Activated naive CD8-positive, alpha-beta T cell (primary cell): ENCODE results near the gene CETN2.
"Not testable (repeated sequence)": the region's sequence is repeated elsewhere in the genome, so short reads cannot be mapped to it uniquely, and the experiment has no call there.

Source experiments
- H3K27ac Mint-ChIP-seq: one replicate; pipeline ENCODE4 v1.8.0; 2021; ENCODE audit warnings: mixed read lengths
- H3K27me3 Mint-ChIP-seq: one replicate; pipeline ENCODE4 v1.8.0; 2021; ENCODE audit warnings: mixed read lengths
- H3K36me3 Mint-ChIP-seq: one replicate; pipeline ENCODE4 v1.8.0; 2021; ENCODE audit warnings: mixed read lengths
- H3K4me1 Mint-ChIP-seq: one replicate; pipeline ENCODE4 v1.8.0; 2021; ENCODE audit warnings: low read depth, mixed read lengths
- H3K4me3 Mint-ChIP-seq: one replicate; pipeline ENCODE4 v1.8.0; 2021; ENCODE audit warnings: mild to moderate bottlenecking, mixed read lengths
- H3K9me3 Mint-ChIP-seq: one replicate; pipeline ENCODE4 v1.8.0; 2021; ENCODE audit warnings: low read depth, mixed read lengths

CETN2 gene

DNA sequence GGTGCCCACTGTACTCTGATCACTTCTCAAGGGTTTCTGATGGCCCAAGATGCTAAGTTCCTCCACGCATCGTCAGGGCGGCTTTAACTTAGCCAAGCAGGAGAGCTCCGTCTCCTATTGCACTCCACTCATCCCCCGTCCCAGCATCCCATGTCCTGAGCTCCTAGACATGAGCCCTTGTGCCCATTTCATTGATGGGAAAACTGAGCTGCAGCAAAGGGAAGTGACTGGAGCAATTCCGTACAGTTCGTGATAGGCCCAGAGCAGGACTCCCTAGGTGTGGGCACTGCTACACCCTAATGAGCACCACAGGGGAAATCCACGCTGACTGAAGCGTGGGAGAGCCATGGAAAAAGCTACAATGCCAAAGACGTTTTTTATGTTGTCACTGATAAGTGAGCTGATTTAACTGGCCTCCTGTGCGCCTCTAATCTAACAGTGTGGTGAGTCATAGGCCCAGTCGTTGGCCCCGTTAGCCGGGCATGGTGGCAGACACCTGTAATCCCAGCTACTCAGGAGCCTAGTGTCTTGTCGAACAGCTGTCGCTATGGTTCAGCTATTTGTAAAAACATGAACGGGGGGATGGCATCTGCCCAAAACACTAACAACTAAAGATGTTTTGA is 15.2 kb upstream of the CETN2 start:
- H3K27me3 Mint-ChIP-seq, result no peaks in the 10 kb centered on the region

GRCh38 chrX:152844256-152844655 is 13.7 kb upstream of the CETN2 start:
- Mint-ChIP-seq H3K4me3 (no peak overlapping the region), H3K36me3 (peaks cover 2% of the 10 kb centered on the region), H3K27ac (no peak overlapping the region)

More for the DNA sequence above, 15.2 kb upstream of the CETN2 start:
- Mint-ChIP-seq H3K27ac (no peak overlapping the region), H3K36me3 (peaks cover 2% of the 10 kb centered on the region), H3K4me1 (no peaks in the 10 kb centered on the region), H3K4me3 (no peak overlapping the region), H3K9me3 (no peaks in the 10 kb centered on the region)

GRCh38 chrX:152843852-152844251 is 13.3 kb upstream of the CETN2 start:
- H3K27ac Mint-ChIP-seq, result no peak overlapping the region
- peaks cover 4% of the 10 kb centered on the region for H3K36me3 Mint-ChIP-seq
- H3K4me1 Mint-ChIP-seq, result peaks cover 7% of the 10 kb centered on the region
- H3K4me3 Mint-ChIP-seq, result no peak overlapping the region
- no peaks in the 10 kb centered on the region for H3K9me3 Mint-ChIP-seq
- no peaks in the 10 kb centered on the region for H3K27me3 Mint-ChIP-seq

More at GRCh38 chrX:152844256-152844655, 13.7 kb upstream of the CETN2 start:
- no peaks in the 10 kb centered on the region for H3K9me3 Mint-ChIP-seq
- no peaks in the 10 kb centered on the region for H3K27me3 Mint-ChIP-seq
- H3K4me1 Mint-ChIP-seq, result peaks cover 5% of the 10 kb centered on the region

DNA sequence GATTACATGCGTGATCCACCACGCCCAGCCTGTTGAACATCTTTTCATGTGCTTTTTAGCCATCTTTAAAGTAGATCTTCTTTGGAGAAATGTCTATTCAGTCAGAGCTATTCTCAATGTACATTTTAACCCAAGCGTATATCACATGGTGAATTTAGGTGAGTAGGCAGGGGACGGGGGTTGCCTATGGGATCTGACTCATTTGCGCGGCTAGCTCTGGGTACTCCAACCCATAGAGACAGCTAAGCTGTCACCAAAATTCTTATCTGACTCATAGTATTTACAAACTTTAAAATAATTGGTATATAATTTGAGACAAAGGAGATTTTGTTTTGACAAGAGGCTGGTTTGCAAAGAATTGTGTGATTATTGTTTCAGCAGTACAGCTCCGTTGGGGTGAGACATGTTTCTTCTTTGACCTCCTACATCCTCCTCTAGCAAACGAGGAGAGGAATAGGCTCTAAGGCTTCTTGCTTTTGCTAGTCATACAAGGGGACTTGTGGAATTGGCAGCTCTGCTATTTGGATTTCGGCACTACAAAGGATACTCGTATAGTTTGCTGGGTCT is 12.3 kb upstream of the CETN2 start:
- H3K27me3 Mint-ChIP-seq, result no peaks in the 10 kb centered on the region
- H3K4me1 Mint-ChIP-seq, result peaks cover 15% of the 10 kb centered on the region
- peaks cover 4% of the 10 kb centered on the region for H3K36me3 Mint-ChIP-seq
- no peaks in the 10 kb centered on the region for H3K9me3 Mint-ChIP-seq
- no peak overlapping the region for H3K27ac Mint-ChIP-seq
- H3K4me3 Mint-ChIP-seq, result no peak overlapping the region

- not testable (repeated sequence) for H3K4me3 Mint-ChIP-seq, H3K27me3 Mint-ChIP-seq, H3K36me3 Mint-ChIP-seq, H3K27ac Mint-ChIP-seq, H3K9me3 Mint-ChIP-seq
- peaks cover 37% of the 10 kb centered on the region for H3K4me1 Mint-ChIP-seq
These were observed 4.9 kb upstream of the CETN2 start for GRCh38 chrX:152835470-152835869.

DNA sequence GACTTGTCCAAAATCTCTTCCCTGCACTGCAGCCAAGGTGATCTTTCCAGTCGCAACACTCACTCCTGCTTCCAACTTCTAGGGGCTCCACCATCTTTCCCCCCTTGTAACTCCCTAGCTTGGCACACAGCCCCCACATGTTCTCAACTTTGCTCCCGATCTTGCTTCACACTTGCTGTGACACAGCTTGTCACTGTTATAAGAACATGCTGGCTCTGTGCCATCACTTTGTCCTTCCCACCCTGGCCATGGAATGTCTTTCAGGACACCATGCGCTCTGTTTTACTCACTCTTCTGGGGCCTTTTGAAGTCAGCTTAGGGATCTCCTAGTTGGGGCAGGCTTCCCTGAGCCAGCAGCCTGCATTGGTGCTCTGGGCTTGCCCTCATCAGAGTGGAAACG is 2.8 kb upstream of the CETN2 start:
- H3K27ac Mint-ChIP-seq, result no peak overlapping the region

DNA sequence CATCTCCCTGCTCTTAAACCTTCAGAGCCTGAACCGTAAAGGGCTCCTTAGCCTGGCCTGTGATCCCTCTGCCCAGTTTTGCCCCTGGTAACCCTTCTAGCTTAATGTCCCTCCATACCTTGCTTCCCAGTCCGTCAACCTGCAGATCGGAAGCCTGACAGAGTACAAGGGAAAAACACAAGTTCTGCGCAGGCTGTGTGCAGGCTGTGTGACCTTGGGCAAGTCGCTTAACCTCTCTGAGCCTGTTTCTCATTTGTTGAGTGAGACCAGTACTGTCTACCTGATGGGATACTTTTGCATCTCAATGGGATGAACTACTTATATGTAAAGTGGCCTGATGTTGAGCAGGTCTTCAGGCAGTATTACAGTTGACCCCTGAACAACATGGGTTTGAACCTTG is 2.0 kb upstream of the CETN2 start:
- Mint-ChIP-seq H3K27ac (no peak overlapping the region), H3K27me3 (no peaks in the 10 kb centered on the region), H3K4me1 (peaks cover 30% of the 10 kb centered on the region), H3K36me3 (peaks cover 2% of the 10 kb centered on the region), H3K9me3 (no peaks in the 10 kb centered on the region), H3K4me3 (peak overlapping the region; percentile 96)

More for the DNA sequence above, 2.8 kb upstream of the CETN2 start:
- Mint-ChIP-seq H3K4me3 (no peak overlapping the region), H3K27me3 (no peaks in the 10 kb centered on the region), H3K9me3 (no peaks in the 10 kb centered on the region), H3K4me1 (peaks cover 35% of the 10 kb centered on the region), H3K36me3 (peaks cover 2% of the 10 kb centered on the region)

GRCh38 chrX:152831391-152831790 is 834 bp upstream of the CETN2 start:
- H3K4me1 Mint-ChIP-seq, result peaks cover 28% of the 10 kb centered on the region
- no peaks in the 10 kb centered on the region for H3K9me3 Mint-ChIP-seq
- peaks cover 2% of the 10 kb centered on the region for H3K36me3 Mint-ChIP-seq
- H3K4me3 Mint-ChIP-seq, result peak overlapping the region; percentile 96
- peak overlapping the region; percentile 90 for H3K27ac Mint-ChIP-seq
- no peaks in the 10 kb centered on the region for H3K27me3 Mint-ChIP-seq

- peaks cover 2% of the 10 kb centered on the region for H3K27me3 Mint-ChIP-seq
- peaks cover 3% of the 10 kb centered on the region for H3K4me1 Mint-ChIP-seq
- H3K9me3 Mint-ChIP-seq, result no peaks in the 10 kb centered on the region
- no peak overlapping the region for H3K27ac Mint-ChIP-seq
- H3K36me3 Mint-ChIP-seq, result no peaks in the 10 kb centered on the region
- H3K4me3 Mint-ChIP-seq, result no peak overlapping the region
These were observed 5.6 kb downstream of the CETN2 start for GRCh38 chrX:152824841-152825374.

- no peak overlapping the region for H3K4me3 Mint-ChIP-seq
- H3K36me3 Mint-ChIP-seq, result no peaks in the 10 kb centered on the region
- H3K4me1 Mint-ChIP-seq, result no peaks in the 10 kb centered on the region
- no peak overlapping the region for H3K27ac Mint-ChIP-seq
- H3K9me3 Mint-ChIP-seq, result no peaks in the 10 kb centered on the region
- H3K27me3 Mint-ChIP-seq, result peaks cover 2% of the 10 kb centered on the region
These were observed 6.9 kb downstream of the CETN2 start for GRCh38 chrX:152823657-152824056.

DNA sequence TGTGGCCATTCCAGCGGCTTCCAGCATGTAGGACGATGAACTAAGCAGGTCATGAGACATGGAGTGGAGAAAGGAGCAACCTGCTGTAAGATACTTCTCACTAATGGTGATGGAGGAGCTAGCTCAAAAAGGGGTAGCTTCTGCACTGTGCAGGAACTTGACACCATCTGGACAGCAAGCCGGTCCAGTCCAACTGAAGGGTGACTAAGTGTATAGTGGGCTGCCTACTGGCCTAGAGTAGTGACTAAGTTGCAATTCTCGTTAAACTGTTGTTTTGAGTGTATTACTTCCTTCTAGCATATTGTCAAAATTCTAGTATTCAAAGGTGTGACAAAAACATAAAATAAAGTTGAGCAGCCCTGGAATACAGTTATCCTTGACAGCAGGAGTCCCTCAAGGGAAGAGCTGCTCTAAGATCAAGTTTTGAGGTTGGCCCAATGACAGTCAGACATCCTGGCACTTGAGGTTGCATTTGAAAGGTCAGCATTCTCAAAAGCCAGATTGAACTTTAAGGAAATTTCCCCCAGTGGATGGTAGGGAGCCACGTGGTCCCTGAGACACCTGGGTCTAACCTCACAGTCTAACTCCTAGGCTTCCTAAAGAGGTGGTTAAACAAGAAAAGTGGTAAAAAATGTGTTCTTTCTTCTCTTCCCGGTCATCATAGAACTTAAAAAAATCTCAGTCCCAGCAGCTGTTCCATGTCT is 8.0 kb downstream of the CETN2 start:
- H3K36me3 Mint-ChIP-seq, result no peaks in the 10 kb centered on the region
- H3K27me3 Mint-ChIP-seq, result peaks cover 2% of the 10 kb centered on the region
- no peak overlapping the region for H3K27ac Mint-ChIP-seq
- no peaks in the 10 kb centered on the region for H3K9me3 Mint-ChIP-seq
- no peaks in the 10 kb centered on the region for H3K4me1 Mint-ChIP-seq
- H3K4me3 Mint-ChIP-seq, result no peak overlapping the region

DNA sequence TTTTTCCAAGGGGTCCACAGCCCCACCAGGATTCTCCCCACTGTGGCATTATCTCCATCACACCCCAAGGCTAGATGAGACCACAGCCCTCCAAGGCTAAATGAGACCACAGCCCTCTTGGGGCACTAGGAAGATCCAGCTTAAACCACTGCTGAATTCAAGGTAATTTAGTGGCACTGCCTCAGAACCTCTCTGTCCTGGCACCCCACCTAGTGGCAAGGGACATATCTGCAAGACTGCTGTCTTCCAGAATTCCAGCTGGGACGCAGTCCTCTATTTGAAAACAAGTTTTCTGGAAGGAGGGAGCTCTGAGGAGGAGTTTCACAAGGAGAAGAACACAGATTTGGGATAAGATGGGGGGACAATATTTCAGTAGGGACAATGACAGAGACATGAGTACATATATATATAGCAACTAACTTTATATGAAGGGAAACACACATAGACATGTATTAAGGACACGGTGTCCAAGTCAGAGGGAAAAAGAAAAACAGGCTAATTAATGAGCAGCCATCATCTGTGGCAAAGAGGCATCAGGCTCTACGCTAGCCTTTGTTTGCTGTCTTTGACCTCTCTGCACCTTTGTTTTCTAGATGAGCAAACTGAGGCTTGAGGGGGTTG is 9.3 kb downstream of the CETN2 start:
- Mint-ChIP-seq H3K9me3 (no peaks in the 10 kb centered on the region), H3K36me3 (no peaks in the 10 kb centered on the region), H3K27me3 (peaks cover 5% of the 10 kb centered on the region), H3K4me3 (no peak overlapping the region), H3K4me1 (no peaks in the 10 kb centered on the region), H3K27ac (no peak overlapping the region)

DNA sequence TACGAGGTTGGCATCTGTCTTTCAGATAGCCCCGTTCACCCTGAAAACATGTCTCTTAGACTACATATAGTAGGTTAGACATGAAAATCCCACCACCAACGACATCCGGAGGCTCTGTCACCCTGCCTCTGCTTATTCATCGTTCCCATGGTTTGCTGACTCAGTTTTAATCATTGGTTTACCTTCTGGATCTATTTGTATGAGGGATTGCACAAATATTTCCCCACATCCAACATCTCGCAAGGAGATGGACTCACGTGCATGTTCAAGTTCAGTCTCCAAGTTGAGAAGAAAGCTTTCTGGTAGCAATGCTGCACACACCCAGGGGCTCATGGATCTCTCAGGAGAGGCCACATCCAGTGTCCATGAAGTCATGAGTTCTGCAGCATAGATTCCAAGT is 10.8 kb downstream of the CETN2 start:
- Mint-ChIP-seq H3K27me3 (peaks cover 5% of the 10 kb centered on the region), H3K4me3 (no peak overlapping the region), H3K4me1 (no peaks in the 10 kb centered on the region), H3K9me3 (no peaks in the 10 kb centered on the region), H3K36me3 (no peaks in the 10 kb centered on the region), H3K27ac (no peak overlapping the region)

GRCh38 chrX:152819266-152819665 is 11.3 kb downstream of the CETN2 start:
- Mint-ChIP-seq H3K4me1 (no peaks in the 10 kb centered on the region), H3K27me3 (peaks cover 5% of the 10 kb centered on the region), H3K27ac (no peak overlapping the region), H3K36me3 (no peaks in the 10 kb centered on the region), H3K9me3 (no peaks in the 10 kb centered on the region), H3K4me3 (no peak overlapping the region)

GRCh38 chrX:152818356-152818755 is 12.2 kb downstream of the CETN2 start:
- H3K4me1 Mint-ChIP-seq, result no peaks in the 10 kb centered on the region
- no peak overlapping the region for H3K4me3 Mint-ChIP-seq
- H3K27ac Mint-ChIP-seq, result no peak overlapping the region
- H3K36me3 Mint-ChIP-seq, result no peaks in the 10 kb centered on the region
- no peaks in the 10 kb centered on the region for H3K9me3 Mint-ChIP-seq
- peaks cover 5% of the 10 kb centered on the region for H3K27me3 Mint-ChIP-seq
